T-helper 2 cell treated with Interferon-gamma antibody and Interleukin-4, amounts not matched to agents 5 μg/mL and 100 μg/mL, for 36 hours (primary cell): ENCODE data around the gene IQCC.

ENCODE experiments used
- DNase-seq: peaks from one replicate; pipeline ENCODE4 v3.0.0; 2021; ENCODE audit warnings: low spot score
- H3K27ac Mint-ChIP-seq: one replicate; pipeline ENCODE4 v1.8.0; 2021; ENCODE audit warnings: mild to moderate bottlenecking, mixed read lengths
- H3K27me3 Mint-ChIP-seq: one replicate; pipeline ENCODE4 v1.8.0; 2021; ENCODE audit warnings: low read depth, mixed read lengths
- H3K36me3 Mint-ChIP-seq: one replicate; pipeline ENCODE4 v1.8.0; 2021; ENCODE audit warnings: low read depth, mixed read lengths
- H3K4me1 Mint-ChIP-seq: one replicate; pipeline ENCODE4 v1.8.0; 2021; ENCODE audit warnings: low read depth, mixed read lengths
- H3K4me3 Mint-ChIP-seq: one replicate; pipeline ENCODE4 v1.8.0; 2022; ENCODE audit warnings: mild to moderate bottlenecking, moderate library complexity, mixed read lengths
- H3K9me3 Mint-ChIP-seq: one replicate; pipeline ENCODE4 v1.8.0; 2021; ENCODE audit warnings: mixed read lengths

The IQCC gene

GRCh38 chr1:32223683-32224082 is 18.2 kb downstream of the IQCC start:
- H3K36me3 Mint-ChIP-seq: peaks cover 39% of the 10 kb centered on the region
- peak overlapping the region; percentile 96 for H3K4me3 Mint-ChIP-seq
- no peaks in the 10 kb centered on the region for H3K9me3 Mint-ChIP-seq
- no peaks in the 10 kb centered on the region for H3K27me3 Mint-ChIP-seq
- no peak for DNase-seq
- peaks cover 16% of the 10 kb centered on the region for H3K4me1 Mint-ChIP-seq
- peak overlapping the region; percentile 96 for H3K27ac Mint-ChIP-seq

- peaks cover 44% of the 10 kb centered on the region for H3K36me3 Mint-ChIP-seq
- H3K4me1 Mint-ChIP-seq: peaks cover 16% of the 10 kb centered on the region
- H3K9me3 Mint-ChIP-seq: no peaks in the 10 kb centered on the region
- DNase-seq: no peak
- no peaks in the 10 kb centered on the region for H3K27me3 Mint-ChIP-seq
- H3K4me3 Mint-ChIP-seq: peak overlapping the region; percentile 71
- H3K27ac Mint-ChIP-seq: peak overlapping the region; percentile 71
These were observed 18.8 kb downstream of the IQCC start for GRCh38 chr1:32224285-32224684.

GRCh38 chr1:32228771-32229170 is 23.3 kb downstream of the IQCC start:
- Mint-ChIP-seq H3K36me3 (peaks cover 40% of the 10 kb centered on the region), H3K27ac (no peak overlapping the region), H3K9me3 (no peaks in the 10 kb centered on the region), H3K4me1 (peaks cover 9% of the 10 kb centered on the region), H3K27me3 (no peaks in the 10 kb centered on the region), H3K4me3 (no peak overlapping the region)
- DNase-seq: no peak

GRCh38 chr1:32231843-32232432 is 26.5 kb downstream of the IQCC start:
- H3K27ac Mint-ChIP-seq: no peak overlapping the region
- H3K4me1 Mint-ChIP-seq: peaks cover 2% of the 10 kb centered on the region
- no peak overlapping the region for H3K4me3 Mint-ChIP-seq
- DNase-seq: no peak
- peaks cover 25% of the 10 kb centered on the region for H3K36me3 Mint-ChIP-seq
- H3K27me3 Mint-ChIP-seq: no peaks in the 10 kb centered on the region
- H3K9me3 Mint-ChIP-seq: no peaks in the 10 kb centered on the region

- H3K36me3 Mint-ChIP-seq: peaks cover 19% of the 10 kb centered on the region
- no peak overlapping the region for H3K4me3 Mint-ChIP-seq
- no peak for DNase-seq
- no peak overlapping the region for H3K27ac Mint-ChIP-seq
- H3K27me3 Mint-ChIP-seq: no peaks in the 10 kb centered on the region
- peaks cover 1% of the 10 kb centered on the region for H3K4me1 Mint-ChIP-seq
- no peaks in the 10 kb centered on the region for H3K9me3 Mint-ChIP-seq
These were observed 27.3 kb downstream of the IQCC start for GRCh38 chr1:32232558-32233304.

GRCh38 chr1:32234792-32235191 is 29.3 kb downstream of the IQCC start:
- peaks cover 4% of the 10 kb centered on the region for H3K4me1 Mint-ChIP-seq
- peaks cover 5% of the 10 kb centered on the region for H3K36me3 Mint-ChIP-seq
- peaks cover 2% of the 10 kb centered on the region for H3K27me3 Mint-ChIP-seq
- H3K4me3 Mint-ChIP-seq: no peak overlapping the region
- no peaks in the 10 kb centered on the region for H3K9me3 Mint-ChIP-seq
- no peak for DNase-seq
- H3K27ac Mint-ChIP-seq: peak overlapping the region; percentile 31

- Mint-ChIP-seq H3K9me3 (no peaks in the 10 kb centered on the region), H3K36me3 (no peaks in the 10 kb centered on the region), H3K4me1 (peaks cover 10% of the 10 kb centered on the region), H3K27ac (no peak overlapping the region), H3K4me3 (peak overlapping the region; percentile 82), H3K27me3 (peaks cover 2% of the 10 kb centered on the region)
- no peak for DNase-seq
These were observed 33.9 kb downstream of the IQCC start for GRCh38 chr1:32239337-32239736.

- Mint-ChIP-seq H3K9me3 (no peaks in the 10 kb centered on the region), H3K4me3 (peak overlapping the region; percentile 82), H3K4me1 (peaks cover 10% of the 10 kb centered on the region), H3K36me3 (no peaks in the 10 kb centered on the region), H3K27me3 (peaks cover 2% of the 10 kb centered on the region), H3K27ac (no peak overlapping the region)
- no peak for DNase-seq
These were observed 34.3 kb downstream of the IQCC start for GRCh38 chr1:32239790-32240139.

- no peaks in the 10 kb centered on the region for H3K36me3 Mint-ChIP-seq
- no peaks in the 10 kb centered on the region for H3K9me3 Mint-ChIP-seq
- H3K27me3 Mint-ChIP-seq: peaks cover 2% of the 10 kb centered on the region
- peak; percentile 37 for DNase-seq
- H3K4me3 Mint-ChIP-seq: peak overlapping the region; percentile 82
- no peak overlapping the region for H3K27ac Mint-ChIP-seq
- H3K4me1 Mint-ChIP-seq: peaks cover 10% of the 10 kb centered on the region
These were observed 34.9 kb downstream of the IQCC start for GRCh38 chr1:32240140-32240951.

GRCh38 chr1:32241001-32241763 is 35.7 kb downstream of the IQCC start:
- Mint-ChIP-seq H3K4me3 (peak overlapping the region; percentile 82), H3K27ac (no peak overlapping the region), H3K36me3 (no peaks in the 10 kb centered on the region), H3K4me1 (peaks cover 10% of the 10 kb centered on the region), H3K9me3 (no peaks in the 10 kb centered on the region), H3K27me3 (peaks cover 2% of the 10 kb centered on the region)
- peak; percentile 22 for DNase-seq

GRCh38 chr1:32242341-32242851 is 36.9 kb downstream of the IQCC start:
- H3K4me3 Mint-ChIP-seq: no peak overlapping the region
- H3K36me3 Mint-ChIP-seq: no peaks in the 10 kb centered on the region
- H3K9me3 Mint-ChIP-seq: no peaks in the 10 kb centered on the region
- no peak for DNase-seq
- peaks cover 16% of the 10 kb centered on the region for H3K4me1 Mint-ChIP-seq
- H3K27me3 Mint-ChIP-seq: peaks cover 2% of the 10 kb centered on the region
- no peak overlapping the region for H3K27ac Mint-ChIP-seq

GRCh38 chr1:32246888-32247273 is 41.4 kb downstream of the IQCC start, which contains the start of gene FAM167B:
Gene FAM167B, plus strand, starts transcription at chr1:32247222. Its CDS starts 200 bp downstream, at chr1:32247422.
- H3K27me3 Mint-ChIP-seq: no peaks in the 10 kb centered on the region

GRCh38 chr1:32247452-32247851 is 42.0 kb downstream of the IQCC start:
- Mint-ChIP-seq H3K4me1 (peaks cover 29% of the 10 kb centered on the region), H3K4me3 (no peak overlapping the region)

More at GRCh38 chr1:32246888-32247273, 41.4 kb downstream of the IQCC start, which contains the start of gene FAM167B:
- peaks cover 6% of the 10 kb centered on the region for H3K36me3 Mint-ChIP-seq
- peak within 1 kb of the TSS; percentile 62 for H3K4me3 Mint-ChIP-seq
- no peaks in the 10 kb centered on the region for H3K9me3 Mint-ChIP-seq
- peak within 1 kb of the TSS; percentile 87 for H3K27ac Mint-ChIP-seq
- no peak for DNase-seq
- peaks cover 29% of the 10 kb centered on the region for H3K4me1 Mint-ChIP-seq

More at GRCh38 chr1:32247452-32247851, 42.0 kb downstream of the IQCC start:
- no peaks in the 10 kb centered on the region for H3K27me3 Mint-ChIP-seq
- peak overlapping the region; percentile 87 for H3K27ac Mint-ChIP-seq
- no peaks in the 10 kb centered on the region for H3K9me3 Mint-ChIP-seq
- H3K36me3 Mint-ChIP-seq: peaks cover 12% of the 10 kb centered on the region
- no peak for DNase-seq
